Activated B cell treated with CpG ODN at 0.5 μM for 24 hours (primary cell): ENCODE results near the gene GMEB2. TPM values are rescaled to one million over a fixed set of nuclear protein-coding genes. Genes with fewer than 3 reads are reported as not detected.
A peak's percentile ranks its signal among the peaks of the same experiment; 100 is the strongest.

Experiments
- ATAC-seq: fragments of 200-7000 bp; cut with Tn5 transposase; one replicate; pipeline ENCODE4 v1.10.0; 2021; ENCODE audit warnings: low read depth, mild to moderate bottlenecking, moderate library complexity
- CTCF ChIA-PET: fragments of 350-600 bp; sonication (Branson Sonifier 250); formaldehyde crosslinking; loops from one replicate; lab custom pipeline; 2021; ENCODE audit warnings: antibody characterized with exemption; lab: Charles Lee
- POLR2A ChIA-PET: fragments of 350-600 bp; sonication (Branson Sonifier 250); formaldehyde crosslinking; loops from one replicate; lab custom pipeline; 2021; ENCODE audit warnings: antibody characterized with exemption; lab: Charles Lee
- DNase-seq: peaks from one replicate; pipeline ENCODE4 v3.0.0; 2022
- H3K27ac Mint-ChIP-seq: one replicate; pipeline ENCODE4 v1.8.0; 2020; ENCODE audit warnings: mixed read lengths
- H3K27me3 Mint-ChIP-seq: one replicate; pipeline ENCODE4 v1.8.0; 2021; ENCODE audit warnings: mixed read lengths
- H3K36me3 Mint-ChIP-seq: one replicate; pipeline ENCODE4 v1.8.0; 2021; ENCODE audit warnings: low read depth, mixed read lengths
- H3K4me1 Mint-ChIP-seq: one replicate; pipeline ENCODE4 v1.8.0; 2021; ENCODE audit warnings: mixed read lengths
- H3K4me3 Mint-ChIP-seq: one replicate; pipeline ENCODE4 v1.8.0; 2020; ENCODE audit warnings: mild to moderate bottlenecking, mixed read lengths
- H3K9me3 Mint-ChIP-seq: one replicate; pipeline ENCODE4 v1.8.0; 2020; ENCODE audit warnings: mixed read lengths
- CTCF ChIP-seq: fragments of 200-600 bp; IDR thresholded peaks from one replicate; pipeline ENCODE4 v1.8.0; 2022; ENCODE audit warnings: antibody characterized with exemption, mild to moderate bottlenecking
- intact Hi-C: fragments of 100-400 bp; cut with micrococcal nuclease; formaldehyde crosslinking; loops from one replicate; pipeline ENCODE4 v1.15.1; 2024
- total RNA-seq: library from RNA; stranded (reverse); gene quantifications from 2 replicates; pipeline ENCODE4 v1.2.3, GENCODE V29; 2022

The GMEB2 gene
- total RNA-seq, 1 donor from 2014 or later, result 16.9 TPM

GRCh38 chr20:63576311-63576710, 50.6 kb downstream of the GMEB2 start:
- no peak for TF ChIP-seq CTCF
- H3K4me3 Mint-ChIP-seq, result no peak overlapping the region

GRCh38 chr20:63574829-63575743, 51.8 kb downstream of the GMEB2 start:
- ChIA-PET CTCF (interaction anchor here (0.8 kb wide), 1 partner anchor 511 kb away, joined by 4 read pairs; no protein-coding TSS in a partner anchor), POLR2A (interaction anchor here (1.2 to 2.5 kb wide), 7 partner anchors 22 to 289 kb away, joined by 5 to 16 read pairs (median 8); partner anchors contain the start of genes PTK6, RTEL1 and TPD52L2)
- H3K9me3 Mint-ChIP-seq, result no peaks in the 10 kb centered on the region
- TF ChIP-seq CTCF, result no peak
- no peak for DNase-seq
- H3K27ac Mint-ChIP-seq, result no peak overlapping the region
- peaks cover 2% of the 10 kb centered on the region for H3K27me3 Mint-ChIP-seq
- peaks cover 6% of the 10 kb centered on the region for H3K4me1 Mint-ChIP-seq
- peak overlapping the region; percentile 61 for H3K4me3 Mint-ChIP-seq
- no peaks in the 10 kb centered on the region for H3K36me3 Mint-ChIP-seq
- no peak for ATAC-seq
- intact Hi-C loops, result loop anchor here (1.0 kb wide), 1 partner anchor 21 kb away; the partner anchor contains the start of gene FNDC11

More at GRCh38 chr20:63576311-63576710, 50.6 kb downstream of the GMEB2 start:
- POLR2A ChIA-PET, result no interaction called here
- intact Hi-C loops, result no loop called here
- CTCF ChIA-PET, result no interaction called here
- H3K27me3 Mint-ChIP-seq, result peaks cover 2% of the 10 kb centered on the region
- ATAC-seq, result no peak
- peak overlapping the region; percentile 3 for H3K27ac Mint-ChIP-seq
- no peaks in the 10 kb centered on the region for H3K36me3 Mint-ChIP-seq
- no peak for DNase-seq
- H3K9me3 Mint-ChIP-seq, result no peaks in the 10 kb centered on the region
- H3K4me1 Mint-ChIP-seq, result peaks cover 8% of the 10 kb centered on the region

GRCh38 chr20:63574156-63574828, 52.6 kb downstream of the GMEB2 start, which contains the start of gene HELZ2:
HELZ2 (minus strand) TSS chr20:63574239; CDS start chr20:63572385, 1,854 bp downstream.
- intact Hi-C loops, result loop anchor here (1.0 kb wide), 1 partner anchor 20 kb away; the partner anchor contains the start of gene FNDC11
- Mint-ChIP-seq H3K36me3 (no peaks in the 10 kb centered on the region), H3K4me1 (peaks cover 12% of the 10 kb centered on the region), H3K9me3 (no peaks in the 10 kb centered on the region), H3K27me3 (peaks cover 2% of the 10 kb centered on the region), H3K27ac (peak within 1 kb of the TSS; percentile 70), H3K4me3 (peak within 1 kb of the TSS; percentile 83)
- ATAC-seq (peak; percentile 95), DNase-seq (peak; percentile 55)
- TF ChIP-seq CTCF, result no peak
- POLR2A ChIA-PET, result interaction anchor here (0.6 to 2.5 kb wide), 20 partner anchors 12 to 620 kb away, joined by 3 to 16 read pairs (median 4); partner anchors contain the start of genes GMEB2, PRPF6, PTK6 and RTEL1
- CTCF ChIA-PET, result interaction anchor here (0.8 to 1.3 kb wide), 2 partner anchors 36 to 512 kb away, joined by 4 to 7 read pairs; partner anchors contain the start of gene PTK6

GRCh38 chr20:63573647-63574131, 53.2 kb downstream of the GMEB2 start:
- ATAC-seq (peak; percentile 33), DNase-seq (no peak)
- H3K4me3 Mint-ChIP-seq, result peak overlapping the region; percentile 83
- peaks cover 18% of the 10 kb centered on the region for H3K4me1 Mint-ChIP-seq
- ChIA-PET POLR2A (interaction anchor here (0.6 to 2.5 kb wide), 20 partner anchors 19 to 620 kb away, joined by 3 to 16 read pairs (median 4); partner anchors contain the start of genes GMEB2, PRPF6, PTK6 and RTEL1), CTCF (interaction anchor here (1.3 kb wide), 1 partner anchor 36 kb away, joined by 7 read pairs; the partner anchor contains the start of gene PTK6)
- intact Hi-C loops, result loop anchor here (1.0 kb wide), 1 partner anchor 19 kb away; the partner anchor contains the start of gene FNDC11
- no peaks in the 10 kb centered on the region for H3K9me3 Mint-ChIP-seq
- H3K27ac Mint-ChIP-seq, result peak overlapping the region; percentile 70
- TF ChIP-seq CTCF, result no peak
- H3K36me3 Mint-ChIP-seq, result no peaks in the 10 kb centered on the region
- peaks cover 2% of the 10 kb centered on the region for H3K27me3 Mint-ChIP-seq
